PFSK-1 (cell line): ENCODE results near the gene FOSL1.

Source experiments
- FOXP2 ChIP-seq: optimal IDR thresholded peaks from 2 replicates; pipeline ENCODE3; 2011; ENCODE audit warnings: borderline replicate concordance, control low read depth, inconsistent platforms; ENCODE audit not compliant: insufficient read depth; ENCODE audit errors: extremely low read length, extremely low read depth
- POLR2AphosphoS5 ChIP-seq: IDR thresholded peaks from 2 replicates; pipeline ENCODE4 v1.6.1; 2012; ENCODE audit warnings: low read depth, mild to moderate bottlenecking, control low read depth, low read length, moderate library complexity
- SIN3A ChIP-seq: IDR thresholded peaks from 2 replicates; pipeline ENCODE4 v1.6.1; 2012; ENCODE audit warnings: mild to moderate bottlenecking, low read length, moderate library complexity, borderline replicate concordance; ENCODE audit not compliant: insufficient read depth
- TAF1 ChIP-seq: IDR thresholded peaks from 2 replicates; pipeline ENCODE4 v1.6.1; 2012; ENCODE audit warnings: low read length, control low read depth, borderline replicate concordance; ENCODE audit not compliant: insufficient read depth
- TF ChIP-seq, protein P1 (sequence below), 2 experiments: IDR thresholded peaks; 2 replicates each; pipeline versions ENCODE4 v1.6.1 to v1.8.0; 2011 to 2012; ENCODE audit warnings: low read depth in 2 of 2, low read length in 2 of 2, control low read depth in 1 of 2, inconsistent platforms in 1 of 2, mild to moderate bottlenecking in 1 of 2, moderate library complexity in 1 of 2; ENCODE audit not compliant: insufficient read depth in 1 of 2

Gene FOSL1

DNA sequence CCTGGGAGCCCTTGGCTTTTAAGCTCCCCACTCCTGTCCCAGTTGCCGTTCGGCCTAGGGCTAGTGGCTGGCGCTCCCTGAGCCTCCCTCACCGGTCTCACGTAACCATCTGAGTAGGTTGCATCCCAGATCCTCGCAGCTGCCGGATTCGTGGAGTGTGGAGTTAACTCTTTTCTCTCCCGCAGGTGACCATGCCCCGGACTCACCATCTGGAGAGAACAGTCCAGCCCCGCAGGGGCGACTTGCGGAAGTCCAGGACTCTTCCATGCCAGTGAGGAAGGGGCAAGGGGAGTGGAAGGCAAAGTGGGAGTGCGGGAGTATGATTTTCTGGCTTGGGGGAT, 39.1 kb downstream of the FOSL1 start:
- TF ChIP-seq SIN3A: peak; percentile 10; the same call in 1 of the 2 replicates
- no peak for TF ChIP-seq POLR2AphosphoS5

DNA sequence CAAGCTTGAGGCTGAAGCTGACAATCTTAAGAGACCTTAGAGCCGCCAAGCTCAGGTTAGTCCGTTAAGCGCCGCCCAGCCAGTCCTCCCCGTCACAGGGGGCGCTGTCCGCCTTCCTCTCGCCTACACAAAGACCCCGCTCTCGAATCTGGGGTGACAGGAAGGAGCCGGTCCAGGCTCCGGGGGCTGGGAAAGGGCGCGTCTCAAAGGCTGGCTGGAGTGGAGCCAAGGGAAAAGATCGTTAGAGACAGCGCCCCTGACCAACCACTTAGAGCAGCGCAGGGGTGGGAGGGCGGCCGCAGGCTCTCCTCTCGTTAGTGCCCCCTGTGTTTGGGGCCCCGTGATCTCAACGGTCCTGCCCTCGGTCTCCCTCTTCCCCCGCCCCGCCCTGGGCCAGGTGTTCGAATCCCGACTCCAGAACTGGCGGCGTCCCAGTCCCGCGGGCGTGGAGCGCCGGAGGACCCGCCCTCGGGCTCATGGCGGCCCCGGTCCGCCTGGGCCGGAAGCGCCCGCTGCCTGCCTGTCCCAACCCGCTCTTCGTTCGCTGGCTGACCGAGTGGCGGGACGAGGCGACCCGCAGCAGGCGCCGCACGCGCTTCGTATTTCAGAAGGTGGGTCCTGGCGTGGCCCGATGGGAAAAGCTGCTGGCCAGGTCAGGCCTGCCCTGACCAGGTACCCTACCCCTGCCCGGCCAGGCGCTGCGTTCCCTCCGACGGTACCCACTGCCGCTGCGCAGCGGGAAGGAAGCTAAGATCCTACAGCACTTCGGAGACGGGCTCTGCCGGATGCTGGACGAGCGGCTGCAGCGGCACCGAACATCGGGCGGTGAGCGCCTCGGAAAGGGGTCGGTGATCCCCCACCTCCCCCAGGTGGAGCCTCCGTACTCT, 39.7 kb downstream of the FOSL1 start, which contains the start of gene MUS81:
Gene MUS81 (plus strand): TSS at position 156 of the 887 bp plus-strand sequence. CDS start 321 bp downstream, at position 477.
- TF ChIP-seq TAF1 (peak; percentile 67), FOXP2 (no peak), POLR2AphosphoS5 (peak; percentile 65; the same call in 1 of the 2 replicates), SIN3A (peak; percentile 7; the same call in 1 of the 2 replicates)

DNA sequence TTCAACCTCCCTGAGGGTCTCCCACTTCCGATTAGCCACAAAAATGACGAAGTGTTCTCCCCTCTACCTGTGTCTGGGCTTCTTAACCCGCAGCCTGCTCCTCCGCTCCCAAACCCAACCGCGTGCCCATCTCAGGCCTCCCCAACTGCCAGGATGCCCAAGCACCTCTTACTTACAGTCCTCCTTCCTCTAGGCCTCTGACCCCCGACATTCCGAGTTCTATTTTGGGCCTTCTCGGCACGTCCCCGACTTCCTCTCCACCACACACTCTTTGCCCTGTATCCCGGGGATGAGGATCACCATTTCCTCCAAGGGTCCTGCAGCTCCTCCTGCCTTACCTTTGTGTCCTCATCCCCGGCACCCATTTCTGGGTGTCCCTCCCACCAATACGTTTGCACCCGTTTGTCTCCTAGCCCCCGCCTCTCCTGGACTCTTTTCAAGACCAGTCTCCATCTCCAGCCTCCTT, 40.3 kb downstream of the FOSL1 start:
- no peak for TF ChIP-seq FOXP2
- TF ChIP-seq, protein P1, sequence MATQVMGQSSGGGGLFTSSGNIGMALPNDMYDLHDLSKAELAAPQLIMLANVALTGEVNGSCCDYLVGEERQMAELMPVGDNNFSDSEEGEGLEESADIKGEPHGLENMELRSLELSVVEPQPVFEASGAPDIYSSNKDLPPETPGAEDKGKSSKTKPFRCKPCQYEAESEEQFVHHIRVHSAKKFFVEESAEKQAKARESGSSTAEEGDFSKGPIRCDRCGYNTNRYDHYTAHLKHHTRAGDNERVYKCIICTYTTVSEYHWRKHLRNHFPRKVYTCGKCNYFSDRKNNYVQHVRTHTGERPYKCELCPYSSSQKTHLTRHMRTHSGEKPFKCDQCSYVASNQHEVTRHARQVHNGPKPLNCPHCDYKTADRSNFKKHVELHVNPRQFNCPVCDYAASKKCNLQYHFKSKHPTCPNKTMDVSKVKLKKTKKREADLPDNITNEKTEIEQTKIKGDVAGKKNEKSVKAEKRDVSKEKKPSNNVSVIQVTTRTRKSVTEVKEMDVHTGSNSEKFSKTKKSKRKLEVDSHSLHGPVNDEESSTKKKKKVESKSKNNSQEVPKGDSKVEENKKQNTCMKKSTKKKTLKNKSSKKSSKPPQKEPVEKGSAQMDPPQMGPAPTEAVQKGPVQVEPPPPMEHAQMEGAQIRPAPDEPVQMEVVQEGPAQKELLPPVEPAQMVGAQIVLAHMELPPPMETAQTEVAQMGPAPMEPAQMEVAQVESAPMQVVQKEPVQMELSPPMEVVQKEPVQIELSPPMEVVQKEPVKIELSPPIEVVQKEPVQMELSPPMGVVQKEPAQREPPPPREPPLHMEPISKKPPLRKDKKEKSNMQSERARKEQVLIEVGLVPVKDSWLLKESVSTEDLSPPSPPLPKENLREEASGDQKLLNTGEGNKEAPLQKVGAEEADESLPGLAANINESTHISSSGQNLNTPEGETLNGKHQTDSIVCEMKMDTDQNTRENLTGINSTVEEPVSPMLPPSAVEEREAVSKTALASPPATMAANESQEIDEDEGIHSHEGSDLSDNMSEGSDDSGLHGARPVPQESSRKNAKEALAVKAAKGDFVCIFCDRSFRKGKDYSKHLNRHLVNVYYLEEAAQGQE (IDR thresholded peaks at IDR 0.05; ENCODE audit: insufficient read depth in 1 of 2, low read depth in 2 of 2, low read length in 2 of 2): no peak
- 0 out of 2 replicates have a peak, but pooled peaks have one; percentile 10 for TF ChIP-seq SIN3A

DNA sequence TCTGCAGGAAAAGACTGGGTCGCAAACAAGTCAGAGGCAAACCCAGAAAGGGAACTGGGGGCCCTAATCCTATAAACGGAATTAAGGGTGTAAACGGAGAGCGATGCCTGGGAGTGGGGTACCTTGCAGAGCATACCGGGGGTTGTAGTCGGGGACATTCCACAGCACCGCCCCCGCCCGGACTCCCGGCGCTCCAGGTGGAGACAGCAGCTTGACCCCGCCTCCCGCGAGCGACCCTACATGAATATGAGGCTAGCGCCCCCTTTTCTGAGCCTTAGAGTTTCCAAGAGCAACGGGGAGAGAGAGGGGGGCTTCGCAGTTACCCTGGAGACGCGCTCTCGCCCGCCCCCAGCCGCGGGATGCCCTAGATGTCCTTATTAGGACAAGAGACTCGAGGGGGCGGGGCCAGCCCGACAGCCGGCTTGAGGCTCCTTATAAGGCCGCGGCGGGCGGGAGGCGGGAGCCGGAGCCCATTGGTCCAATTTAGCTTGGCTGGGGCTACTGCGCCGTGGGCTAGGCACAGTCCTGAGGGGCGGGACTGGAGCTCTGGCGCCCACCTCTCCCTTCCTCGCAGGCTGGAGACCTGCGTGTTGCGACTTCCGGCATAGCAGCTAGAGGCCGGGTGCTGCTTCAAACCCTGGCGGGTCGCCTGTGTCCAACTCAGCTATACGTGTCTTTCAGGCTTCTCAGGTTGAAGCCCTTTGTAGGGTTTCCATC, 40.9 kb downstream of the FOSL1 start:
- TF ChIP-seq POLR2AphosphoS5: peak; percentile 83
- TF ChIP-seq, protein P1 (IDR thresholded peaks at IDR 0.05; ENCODE audit: insufficient read depth in 1 of 2, low read depth in 2 of 2, low read length in 2 of 2): peak in 1 of 2 experiments; percentile 5; a peak in 1 of 4 replicates
- peak; percentile 85; the same call in 1 of the 2 replicates for TF ChIP-seq TAF1
- no peak for TF ChIP-seq SIN3A

DNA sequence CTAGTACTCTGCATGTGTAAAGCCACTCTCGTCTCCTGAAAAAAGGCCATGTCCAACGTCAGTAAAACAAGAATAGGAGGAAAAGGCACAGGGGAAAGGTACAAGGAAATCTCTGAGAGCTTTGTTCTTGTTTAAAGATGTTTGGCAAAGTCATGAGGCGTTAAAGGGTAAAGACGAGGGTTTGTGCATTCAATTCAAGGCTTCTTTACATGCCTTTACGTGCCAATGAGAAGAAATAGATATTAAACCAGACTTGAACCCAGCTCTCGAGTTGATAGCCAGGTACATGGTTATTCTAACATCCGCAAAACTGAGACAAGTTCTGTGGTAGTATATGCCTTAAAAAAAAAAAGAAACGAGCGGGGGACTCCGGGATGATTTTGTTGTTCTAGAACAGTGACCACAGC, 41.5 kb downstream of the FOSL1 start:
- TF ChIP-seq FOXP2 (no peak), TAF1 (no peak), SIN3A (no peak)
- TF ChIP-seq, protein P1 (IDR thresholded peaks at IDR 0.05; ENCODE audit: insufficient read depth in 1 of 2, low read depth in 2 of 2, low read length in 2 of 2): no peak
